ENCODE results near the gene CCDC142. TPM values are rescaled to one million over a fixed set of nuclear protein-coding genes. Genes with fewer than 3 reads are reported as not detected.

Gene CCDC142
- total RNA-seq, result 61.6 and 69.3 TPM in 2 replicates
- 23.0 TPM for total RNA-seq (2013)
- 12.4 and 13.0 TPM in 2 replicates for polyA plus RNA-seq
- 37.2 and 43.3 TPM in 2 replicates for polyA minus RNA-seq

GRCh38 chr2:74482801-74483674 is at the start of gene CCDC142, which contains the start of gene TTC31:
Gene CCDC142 (minus strand): TSS chr2:74482998. CDS start chr2:74482837, 161 bp downstream.
Gene TTC31 (plus strand): TSS chr2:74483081. CDS start chr2:74483096, 15 bp downstream.
- intact Hi-C loops (cut with micrococcal nuclease), result loop anchor here (1.0 to 2.0 kb wide), 8 partner anchors 11 to 91 kb away; partner anchors contain the start of genes AUP1, C2orf81, DOK1 and HTRA2
- peak within 1 kb of the TSS; percentile 100 for H2AFZ ChIP-seq (ENCODE audit: insufficient read depth, low read depth, low read length, poor library complexity, severe bottlenecking)
- Mint-ChIP-seq H3K4me1 (peaks cover 34% of the 10 kb centered on the region), H3K27ac (peak within 1 kb of the TSS; percentile 99), H3K9me3 (ENCODE audit: insufficient read depth) (no peaks in the 10 kb centered on the region), H3K4me3 (peak within 1 kb of the TSS; percentile 100), H3K27me3 (no peaks in the 10 kb centered on the region)
- H3K9ac ChIP-seq (ENCODE audit: low read length), result peak within 1 kb of the TSS; percentile 91
- 1% methylated on average over 50 of the region's 50 CpGs for WGBS (ENCODE audit: insufficient coverage)
- peak within 1 kb of the TSS; percentile 90 for H3K4me2 ChIP-seq (replicated peaks; ENCODE audit: low read depth, low read length, poor library complexity, severe bottlenecking)
- H3K9me3 ChIP-seq (ENCODE audit: control extremely low read depth in 1 of 3, control insufficient read depth in 2 of 3, insufficient read depth in 1 of 3, low read length in 2 of 3), result no peaks in the 10 kb centered on the region
- H3K36me3 ChIP-seq (replicated peaks in 1 of 2; ENCODE audit: control extremely low read depth in 1 of 2, control insufficient read depth in 1 of 2, extremely low read depth in 1 of 2, insufficient read depth in 2 of 2, low read length in 1 of 2), result peaks cover 0 to 29% of the 10 kb centered on the region in 2 experiments
- POLR2A ChIA-PET, result interaction anchor here (0.8 to 3.8 kb wide), 11 partner anchors 10 to 171 kb away, joined by 3 to 56 read pairs (median 4); partner anchors contain the start of genes AUP1, DQX1, HTRA2 and INO80B
- ATAC-seq (ENCODE audit: low read depth), result peak; percentile 90
- H3K4me3 ChIP-seq (ENCODE audit: control extremely low read depth in 1 of 5, extremely low read depth in 1 of 5, insufficient read depth in 1 of 5, low read depth in 2 of 5, low read length in 4 of 5), result peak within 1 kb of the TSS; percentile 74 to 96 (median 88)
- peak within 1 kb of the TSS; percentile 71 to 84 for H3K27ac ChIP-seq (ENCODE audit: low read length in 2 of 2)
- H4K20me1 ChIP-seq (ENCODE audit: control insufficient read depth, insufficient read depth, low read length, poor library complexity, severe bottlenecking), result peaks cover 48% of the 10 kb centered on the region
- CTCF ChIA-PET, result interaction anchor here (0.7 to 7.1 kb wide), 30 partner anchors 9 to 1082 kb away, joined by 3 to 149 read pairs (median 4); partner anchors contain the start of genes AUP1, DQX1, HTRA2 and INO80B
- peak; percentile 97 for DNase-seq
- peaks cover 71% of the 10 kb centered on the region for H3K79me2 ChIP-seq (ENCODE audit: control insufficient read depth, insufficient read depth, low read length)
- peaks cover 21 to 29% of the 10 kb centered on the region in 2 donors for H3K4me1 ChIP-seq (ENCODE audit: control insufficient read depth in 2 of 2, insufficient read depth in 2 of 2, low read length in 2 of 2)
- TF ChIP-seq EZH2 (IDR thresholded peaks at IDR 0.05; ENCODE audit: borderline replicate concordance, insufficient read depth, low read depth, low read length, poor library complexity, severe bottlenecking) (no peak), CTCF (IDR thresholded peaks at IDR 0.05) (peak; percentile 90)
- H3K27me3 ChIP-seq (replicated peaks in 1 of 4; ENCODE audit: control extremely low read depth in 1 of 4, control insufficient read depth in 3 of 4, insufficient read depth in 4 of 4, low read length in 3 of 4), result no peaks in the 10 kb centered on the region
